GM19395 (cell line): ENCODE measurements around the gene KCNQ1OT1.

Experiments used
- ATAC-seq: cut with Tn5 transposase; IDR thresholded peaks from one replicate; pipeline ENCODE4 v1.9.1; 2021; ENCODE audit warnings: mild to moderate bottlenecking, moderate library complexity; ENCODE audit not compliant: unreplicated experiment

The KCNQ1OT1 gene

GRCh38 chr11:2703363-2704141 lies 3.8 kb upstream of the KCNQ1OT1 start:
- ATAC-seq, result no peak

- no peak for ATAC-seq
Measured at GRCh38 chr11:2702771-2703362, 3.1 kb upstream of the KCNQ1OT1 start.

- ATAC-seq, result no peak
Measured at GRCh38 chr11:2701898-2702434, 2.2 kb upstream of the KCNQ1OT1 start.

- ATAC-seq, result no peak
Measured at GRCh38 chr11:2701230-2701629, 1.4 kb upstream of the KCNQ1OT1 start.

GRCh38 chr11:2700415-2701211 lies 819 bp upstream of the KCNQ1OT1 start:
- ATAC-seq, result peak; percentile 50

GRCh38 chr11:2699185-2699530 lies 636 bp downstream of the KCNQ1OT1 start:
- peak; percentile 9 for ATAC-seq

- no peak for ATAC-seq
Measured at GRCh38 chr11:2698386-2699184, 1.2 kb downstream of the KCNQ1OT1 start.

GRCh38 chr11:2697866-2698265 lies 1.9 kb downstream of the KCNQ1OT1 start:
- no peak for ATAC-seq

GRCh38 chr11:2696455-2696854 lies 3.3 kb downstream of the KCNQ1OT1 start:
- ATAC-seq, result no peak

- no peak for ATAC-seq
Measured at GRCh38 chr11:2694995-2695939, 4.5 kb downstream of the KCNQ1OT1 start.

GRCh38 chr11:2694495-2694894 lies 5.3 kb downstream of the KCNQ1OT1 start:
- no peak for ATAC-seq

- ATAC-seq, result no peak
Measured at GRCh38 chr11:2693271-2694261, 6.2 kb downstream of the KCNQ1OT1 start.

GRCh38 chr11:2691991-2692875 lies 7.6 kb downstream of the KCNQ1OT1 start:
- ATAC-seq, result no peak

GRCh38 chr11:2691355-2691761 lies 8.4 kb downstream of the KCNQ1OT1 start:
- ATAC-seq, result no peak

- no peak for ATAC-seq
Measured at GRCh38 chr11:2690596-2691354, 9.0 kb downstream of the KCNQ1OT1 start.

- ATAC-seq, result no peak
Measured at GRCh38 chr11:2689651-2690575, 9.9 kb downstream of the KCNQ1OT1 start.
